ENCODE results near the gene NAALADL1. TPM values are rescaled to one million over a fixed set of nuclear protein-coding genes. Genes with fewer than 3 reads are reported as not detected.

The NAALADL1 gene
- total RNA-seq, 1 experiment from 2014 or later, result not detected

- H3K9ac ChIP-seq (ENCODE audit: low read length), result no peak overlapping the region
- RAD21 ChIA-PET (ENCODE audit: low non-redundant PET in 1 of 2, low total read pairs in 2 of 2, uncharacterized antibody in 2 of 2, unreplicated experiment in 2 of 2), result no interaction called here
- ATAC-seq (no peak), DNase-seq (ENCODE audit: low read depth, low spot score) (no peak)
- intact Hi-C loops (cut with micrococcal nuclease), result no loop called here
- H2AFZ ChIP-seq (ENCODE audit: low read depth, low read length, poor library complexity, severe bottlenecking), result no peak overlapping the region
- no peak overlapping the region for H3K4me2 ChIP-seq (ENCODE audit: low read length)
- CTCF ChIA-PET, result no interaction called here
- TF ChIP-seq EGR1 (IDR thresholded peaks at IDR 0.05; ENCODE audit: low read depth) (no peak), ATF3 (IDR thresholded peaks at IDR 0.05) (no peak), JUND (IDR thresholded peaks at IDR 0.05) (no peak), REST (IDR thresholded peaks at IDR 0.05; ENCODE audit: low read depth) (no peak), MAX (IDR thresholded peaks at IDR 0.05) (no peak), SIN3A (IDR thresholded peaks at IDR 0.05; ENCODE audit: low read depth) (no peak), CBX3 (IDR thresholded peaks at IDR 0.05; ENCODE audit: low read depth) (no peak), ELF1 (IDR thresholded peaks at IDR 0.05; ENCODE audit: borderline replicate concordance, low read depth) (no peak), EZH2phosphoT487 (IDR thresholded peaks at IDR 0.05; ENCODE audit: borderline replicate concordance) (no peak)
- no peak overlapping the region for H3K4me3 ChIP-seq (replicated peaks in 1 of 2; ENCODE audit: low read depth in 1 of 2, low read length in 2 of 2)
- POLR2A ChIA-PET, result no interaction called here
- H3K9me3 ChIP-seq (ENCODE audit: control insufficient read depth in 1 of 2, insufficient read depth in 1 of 2, low read depth in 1 of 2, low read length in 2 of 2), result no peaks in the 10 kb centered on the region
- H3K4me1 ChIP-seq (ENCODE audit: control insufficient read depth in 1 of 2, insufficient read depth in 2 of 2, low read length in 2 of 2), result peaks cover 15 to 41% of the 10 kb centered on the region in 2 experiments
- H3K36me3 ChIP-seq (ENCODE audit: control insufficient read depth in 1 of 2, insufficient read depth in 2 of 2, low read length in 2 of 2), result no peaks in the 10 kb centered on the region
- no peaks in the 10 kb centered on the region for H3K79me2 ChIP-seq (ENCODE audit: insufficient read depth, low read length)
- no TSS peak for BruUV-seq (replicated peaks)
- H3K9me2 ChIP-seq (ENCODE audit: insufficient read depth), result no peaks in the 10 kb centered on the region
- H3K27me3 ChIP-seq (ENCODE audit: insufficient read depth, low read length), result no peaks in the 10 kb centered on the region
- H3K27ac ChIP-seq (ENCODE audit: low read depth, low read length), result no peak overlapping the region
- no peaks in the 10 kb centered on the region for H4K20me1 ChIP-seq (ENCODE audit: insufficient read depth)
Measured at GRCh38 chr11:65002706-65003105, 55.6 kb downstream of the NAALADL1 start.
